Endothelial cell of umbilical vein (primary cell): ENCODE measurements around the gene SMAP1. TPM values are rescaled to one million over a fixed set of nuclear protein-coding genes. Genes with fewer than 3 reads are reported as not detected.

Source experiments
- BruUV-seq: library from RNA; stranded (reverse); fragments of 400-500 nt; replicated peaks from 2 replicates; lab custom pipeline; 2021; lab: Mats Ljungman, UMichigan
- CTCF ChIA-PET: fragments of 300-600, 350-600 bp; sonication (Branson Sonifier 250); formaldehyde crosslinking; loops from one replicate; lab custom pipeline; 2021; ENCODE audit warnings: antibody characterized with exemption, inconsistent platforms; lab: Charles Lee
- POLR2A ChIA-PET: fragments of 300-600, 350-600 bp; sonication (Branson Sonifier 250); formaldehyde crosslinking; loops from one replicate; lab custom pipeline; 2021; ENCODE audit warnings: antibody characterized with exemption, inconsistent platforms; lab: Charles Lee
- DNase-seq: peaks from one replicate; pipeline ENCODE4 v3.0.0-alpha.2; 2011; ENCODE audit warnings: low read depth, low spot score
- FAIRE-seq: peaks from 2 replicates; lab custom pipeline; 2011; peaks lifted over from hg19 to GRCh38; lab: Jason Lieb, UNC
- H2AFZ ChIP-seq: 2 replicates; pipeline ENCODE4 v1.6.0; 2012; ENCODE audit warnings: low read depth, low read length, control low read depth, inconsistent platforms
- H3K27ac ChIP-seq: 2 replicates; pipeline ENCODE4 v1.5.1; 2011; ENCODE audit warnings: low read depth, mild to moderate bottlenecking, control low read depth, low read length, moderate library complexity; ENCODE audit not compliant: insufficient read depth
- H3K27me3 ChIP-seq, 2 experiments: 2 replicates each; pipeline versions ENCODE4 v1.6.0 to v1.6.1; 2011; ENCODE audit warnings: low read length in 2 of 2, mixed read lengths in 1 of 2; ENCODE audit not compliant: control insufficient read depth in 2 of 2, insufficient read depth in 2 of 2
- H3K36me3 ChIP-seq, 2 experiments: 2 replicates in 1 of 2; 3 replicates in 1 of 2; pipeline ENCODE4 v1.5.1; 2011; ENCODE audit warnings: low read length in 2 of 2, mild to moderate bottlenecking in 1 of 2, moderate library complexity in 1 of 2; ENCODE audit not compliant: control insufficient read depth in 2 of 2, insufficient read depth in 2 of 2; ENCODE audit errors: extremely low read depth in 1 of 2
- H3K4me1 ChIP-seq: 3 replicates; pipeline ENCODE4 v1.5.1; 2011; ENCODE audit warnings: mild to moderate bottlenecking, low read length; ENCODE audit not compliant: control insufficient read depth, insufficient read depth; ENCODE audit errors: extremely low read depth
- H3K4me2 ChIP-seq: 2 replicates; pipeline ENCODE4 v1.6.1; 2011; ENCODE audit warnings: low read length, control low read depth, mixed read lengths; ENCODE audit not compliant: insufficient read depth
- H3K4me3 ChIP-seq, 3 experiments: fragments of 200-600 bp in 1 of 3; sonication (generic), shearing (Covaris generic) in 1 of 3; replicated peaks in 1 of 3; 2 replicates each; pipeline ENCODE4 v1.5.1; 2011 to 2016; ENCODE audit warnings: control low read depth in 3 of 3, low read length in 3 of 3, mild to moderate bottlenecking in 2 of 3, inconsistent platforms in 1 of 3, low read depth in 1 of 3, moderate library complexity in 1 of 3; ENCODE audit not compliant: insufficient read depth in 1 of 3
- H3K79me2 ChIP-seq: 2 replicates; pipeline ENCODE4 v1.6.0; 2012; ENCODE audit warnings: low read length, inconsistent platforms; ENCODE audit not compliant: control insufficient read depth, insufficient read depth
- H3K9ac ChIP-seq: replicated peaks from 2 replicates; pipeline ENCODE3; 2011; ENCODE audit warnings: low read length, control low read depth; ENCODE audit not compliant: insufficient read depth; ENCODE audit errors: extremely low read depth
- H3K9me1 ChIP-seq: replicated peaks from 3 replicates; pipeline ENCODE4 v1.6.0; 2011; ENCODE audit warnings: mild to moderate bottlenecking, low read length; ENCODE audit not compliant: control insufficient read depth, insufficient read depth; ENCODE audit errors: extremely low read depth
- H3K9me3 ChIP-seq: replicated peaks from 2 replicates; pipeline ENCODE4 v1.5.1; 2012; ENCODE audit warnings: low read length, inconsistent platforms; ENCODE audit not compliant: control insufficient read depth, insufficient read depth
- H4K20me1 ChIP-seq: replicated peaks from 2 replicates; pipeline ENCODE3; 2011; ENCODE audit warnings: mild to moderate bottlenecking, low read length; ENCODE audit not compliant: control insufficient read depth, insufficient read depth; ENCODE audit errors: extremely low read depth
- EZH2 ChIP-seq: IDR thresholded peaks from 2 replicates; pipeline ENCODE4 v1.6.1; 2012; ENCODE audit warnings: borderline replicate concordance, low read depth, mild to moderate bottlenecking, moderate library complexity, low read length, inconsistent platforms; ENCODE audit not compliant: severe bottlenecking
- FOS ChIP-seq: IDR thresholded peaks from 2 replicates; pipeline ENCODE4 v1.6.1; 2011; ENCODE audit warnings: mild to moderate bottlenecking, low read length, moderate library complexity, borderline replicate concordance; ENCODE audit not compliant: insufficient read depth
- GATA2 ChIP-seq: IDR thresholded peaks from 2 replicates; pipeline ENCODE4 v1.7.0; 2011; ENCODE audit warnings: low read depth, mild to moderate bottlenecking, moderate library complexity, mixed read lengths, low read length; ENCODE audit not compliant: insufficient read length, insufficient read depth
- JUN ChIP-seq: IDR thresholded peaks from 2 replicates; pipeline ENCODE4 v1.6.1; 2011; ENCODE audit warnings: borderline replicate concordance, low read depth; ENCODE audit not compliant: insufficient read length, insufficient read depth
- MYC ChIP-seq: IDR thresholded peaks from one replicate; pipeline ENCODE4 v1.6.1; 2011; ENCODE audit warnings: mild to moderate bottlenecking, low read depth, low read length
- POLR2A ChIP-seq: IDR thresholded peaks from 2 replicates; pipeline ENCODE4 v1.6.1; 2012; ENCODE audit warnings: low read depth, mild to moderate bottlenecking, control low read depth, low read length
- POLR2AphosphoS5 ChIP-seq: IDR thresholded peaks from 2 replicates; pipeline ENCODE4 v1.6.1; 2012; ENCODE audit warnings: low read depth, mild to moderate bottlenecking, control low read depth, low read length, moderate library complexity; ENCODE audit not compliant: insufficient read depth
- dilution Hi-C: fragments of 300-500 bp; cut with MboI; formaldehyde crosslinking; loops from one replicate; pipeline ENCODE4 v1.15.0; 2019; ENCODE audit warnings: low sequenced_read_pairs; ENCODE audit not compliant: extremely low pct_ligation_motif_present
- intact Hi-C: fragments of 100-400 bp; cut with micrococcal nuclease; formaldehyde crosslinking; loops from one replicate; pipeline ENCODE4 v1.10.0; 2022
- polyA plus RNA-seq, 4 experiments: library from polyadenylated mRNA; depleted of rRNA in 3 of 4; stranded (reverse) in 3 of 4; unstranded in 1 of 4; fragments of >200 nt; gene quantifications; 2 replicates each; pipeline versions ENCODE4 v1.2.1 to v1.2.3, GENCODE V29; 2011 to 2012; ENCODE audit warnings: missing spikeins in 1 of 4
- total RNA-seq: library from RNA; stranded (reverse); gene quantifications from 2 replicates; pipeline ENCODE4 v1.2.3, GENCODE V29; 2021
- TF ChIP-seq, protein P1 (sequence below), 2 donors: IDR thresholded peaks; 1 replicate in 1 of 2; 2 replicates in 1 of 2; pipeline ENCODE4 v1.5.1; 2011; ENCODE audit warnings: low read length in 2 of 2, mild to moderate bottlenecking in 2 of 2, moderate library complexity in 2 of 2, control low read depth in 1 of 2, inconsistent platforms in 1 of 2, low read depth in 1 of 2; ENCODE audit not compliant: insufficient read depth in 1 of 2; ENCODE audit errors: extremely low read depth in 1 of 2
- TF ChIP-seq, protein P2 (sequence below): IDR thresholded peaks from 2 replicates; pipeline ENCODE4 v1.6.1; 2011; ENCODE audit not compliant: insufficient read depth, insufficient read length

Gene SMAP1
- total and polyA plus RNA-seq, 2 donors (not counting 3 experiments of a cell fraction or from before 2014, with no cell fraction given), result 14.6 to 24.6 TPM

DNA sequence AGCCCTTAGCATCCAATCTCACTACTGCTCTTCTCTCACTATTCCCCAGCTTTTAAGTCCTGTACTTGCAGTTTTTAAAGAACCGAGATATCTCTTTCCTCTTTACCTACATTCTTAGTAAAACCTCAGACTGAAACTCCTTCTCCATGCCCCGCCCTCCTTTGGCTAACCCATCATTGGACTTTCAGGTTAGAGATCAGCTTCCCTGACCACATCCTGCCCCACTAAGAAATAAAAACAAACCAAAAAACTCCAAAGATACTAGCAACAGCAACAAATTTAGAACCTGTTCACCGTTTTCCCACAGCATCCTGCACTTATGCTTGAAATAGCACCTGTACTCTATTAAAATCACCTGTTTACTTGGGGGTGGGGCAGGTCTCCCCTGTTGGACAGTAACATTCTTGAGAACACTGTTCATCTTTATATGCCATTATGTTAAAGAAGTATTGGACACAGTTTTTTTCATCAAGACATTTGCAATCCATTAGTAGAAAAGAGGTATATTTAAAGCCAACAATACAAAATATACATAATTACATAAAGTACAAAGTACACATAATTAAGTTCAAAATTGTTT lies 16.3 kb upstream of the SMAP1 start:
- ChIA-PET CTCF (interaction anchor here (1.1 kb wide), 1 partner anchor 35 kb away, joined by 3 read pairs; no protein-coding TSS in a partner anchor), POLR2A (no interaction called here)
- H3K4me1 ChIP-seq, result no peaks in the 10 kb centered on the region
- H3K27ac ChIP-seq, result no peak overlapping the region
- no peaks in the 10 kb centered on the region for H4K20me1 ChIP-seq
- intact Hi-C loops (no loop called here), dilution Hi-C loops (no loop called here)
- H3K27me3 ChIP-seq, result peaks cover 0 to 2% of the 10 kb centered on the region in 2 experiments
- no peaks in the 10 kb centered on the region for H3K79me2 ChIP-seq
- no peak overlapping the region for H2AFZ ChIP-seq
- H3K9me3 ChIP-seq, result no peaks in the 10 kb centered on the region
- no peak for FAIRE-seq
- BruUV-seq, result no TSS peak
- no peak overlapping the region for H3K4me2 ChIP-seq
- no peak for TF ChIP-seq POLR2A
- TF ChIP-seq, protein P1, sequence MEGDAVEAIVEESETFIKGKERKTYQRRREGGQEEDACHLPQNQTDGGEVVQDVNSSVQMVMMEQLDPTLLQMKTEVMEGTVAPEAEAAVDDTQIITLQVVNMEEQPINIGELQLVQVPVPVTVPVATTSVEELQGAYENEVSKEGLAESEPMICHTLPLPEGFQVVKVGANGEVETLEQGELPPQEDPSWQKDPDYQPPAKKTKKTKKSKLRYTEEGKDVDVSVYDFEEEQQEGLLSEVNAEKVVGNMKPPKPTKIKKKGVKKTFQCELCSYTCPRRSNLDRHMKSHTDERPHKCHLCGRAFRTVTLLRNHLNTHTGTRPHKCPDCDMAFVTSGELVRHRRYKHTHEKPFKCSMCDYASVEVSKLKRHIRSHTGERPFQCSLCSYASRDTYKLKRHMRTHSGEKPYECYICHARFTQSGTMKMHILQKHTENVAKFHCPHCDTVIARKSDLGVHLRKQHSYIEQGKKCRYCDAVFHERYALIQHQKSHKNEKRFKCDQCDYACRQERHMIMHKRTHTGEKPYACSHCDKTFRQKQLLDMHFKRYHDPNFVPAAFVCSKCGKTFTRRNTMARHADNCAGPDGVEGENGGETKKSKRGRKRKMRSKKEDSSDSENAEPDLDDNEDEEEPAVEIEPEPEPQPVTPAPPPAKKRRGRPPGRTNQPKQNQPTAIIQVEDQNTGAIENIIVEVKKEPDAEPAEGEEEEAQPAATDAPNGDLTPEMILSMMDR (IDR thresholded peaks at IDR 0.05; ENCODE audit: extremely low read depth in 1 of 2, insufficient read depth in 1 of 2, low read depth in 1 of 2, low read length in 2 of 2), result no peak
- TF ChIP-seq EZH2, result no peak
- no peak for TF ChIP-seq POLR2AphosphoS5
- TF ChIP-seq, protein P2, sequence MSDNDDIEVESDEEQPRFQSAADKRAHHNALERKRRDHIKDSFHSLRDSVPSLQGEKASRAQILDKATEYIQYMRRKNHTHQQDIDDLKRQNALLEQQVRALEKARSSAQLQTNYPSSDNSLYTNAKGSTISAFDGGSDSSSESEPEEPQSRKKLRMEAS, result no peak
- no peak for TF ChIP-seq MYC
- no peak for TF ChIP-seq JUN
- TF ChIP-seq FOS, result no peak
- TF ChIP-seq GATA2, result no peak
- H3K9me1 ChIP-seq, result no peaks in the 10 kb centered on the region
- no peak overlapping the region for H3K4me3 ChIP-seq
- no peak overlapping the region for H3K9ac ChIP-seq
- no peaks in the 10 kb centered on the region for H3K36me3 ChIP-seq
- no peak for DNase-seq
